Neuronal stem cell (in vitro differentiated cells): Measurements from ENCODE around the gene FAM240A.

ENCODE experiments used
- DNase-seq: peaks from one replicate; pipeline ENCODE4 v3.0.0-alpha.2; 2013; ENCODE audit warnings: low spot score
- H2AFZ ChIP-seq: one replicate; pipeline ENCODE4 v1.6.1; 2013; ENCODE audit warnings: mild to moderate bottlenecking, low read length, inconsistent platforms
- H2AK5ac ChIP-seq: 2 replicates; pipeline ENCODE4 v1.6.1; 2013; ENCODE audit warnings: low read depth, mild to moderate bottlenecking, inconsistent platforms, low read length, moderate library complexity, mixed read lengths
- H2BK120ac ChIP-seq: 2 replicates; pipeline ENCODE4 v1.6.1; 2013; ENCODE audit warnings: low read depth, mild to moderate bottlenecking, inconsistent platforms, low read length, moderate library complexity, mixed read lengths
- H2BK12ac ChIP-seq: one replicate; pipeline ENCODE4 v1.6.1; 2013; ENCODE audit warnings: low read length, inconsistent platforms
- H2BK15ac ChIP-seq: 2 replicates; pipeline ENCODE4 v1.6.1; 2013; ENCODE audit warnings: mild to moderate bottlenecking, low read length, inconsistent platforms, mixed read lengths
- H2BK5ac ChIP-seq: one replicate; pipeline ENCODE4 v1.6.1; 2013; ENCODE audit warnings: inconsistent platforms, mild to moderate bottlenecking, low read length, moderate library complexity
- H3K14ac ChIP-seq: one replicate; pipeline ENCODE4 v1.6.1; 2013; ENCODE audit warnings: low read length, inconsistent platforms
- H3K18ac ChIP-seq: 2 replicates; pipeline ENCODE4 v1.6.1; 2013; ENCODE audit warnings: low read length, inconsistent platforms
- H3K23ac ChIP-seq: 2 replicates; pipeline ENCODE4 v1.6.1; 2013; ENCODE audit warnings: low read depth, mild to moderate bottlenecking, mixed read lengths, low read length, inconsistent platforms; ENCODE audit not compliant: poor library complexity
- H3K27ac ChIP-seq: replicated peaks from 3 replicates; pipeline ENCODE4 v1.5.1; 2013; ENCODE audit warnings: low read length, inconsistent platforms
- H3K27me3 ChIP-seq, 3 experiments: 2 replicates each; pipeline ENCODE4 v1.6.1; 2013; ENCODE audit warnings: low read length in 3 of 3, mild to moderate bottlenecking in 2 of 3, inconsistent platforms in 1 of 3, low read depth in 1 of 3, mixed read lengths in 1 of 3, moderate library complexity in 1 of 3; ENCODE audit not compliant: control insufficient read depth in 3 of 3, insufficient read depth in 3 of 3
- H3K36me3 ChIP-seq, 2 donors: replicated peaks in 1 of 2; 2 replicates each; pipeline ENCODE4 v1.6.1; 2013; ENCODE audit warnings: low read length in 2 of 2; ENCODE audit not compliant: control insufficient read depth in 2 of 2, insufficient read depth in 2 of 2
- H3K4ac ChIP-seq: 2 replicates; pipeline ENCODE4 v1.6.1; 2013; ENCODE audit warnings: inconsistent platforms, mild to moderate bottlenecking, low read length, moderate library complexity
- H3K4me1 ChIP-seq, 2 donors: 1 replicate in 1 of 2; 2 replicates in 1 of 2; pipeline ENCODE4 v1.6.1; 2013; ENCODE audit warnings: low read length in 2 of 2, low read depth in 1 of 2; ENCODE audit not compliant: control insufficient read depth in 2 of 2, insufficient read depth in 1 of 2
- H3K4me2 ChIP-seq: one replicate; pipeline ENCODE4 v1.6.1; 2013; ENCODE audit warnings: mild to moderate bottlenecking, low read length, inconsistent platforms; ENCODE audit not compliant: insufficient read depth, poor library complexity, severe bottlenecking
- H3K4me3 ChIP-seq, 2 donors: 2 replicates each; pipeline ENCODE4 v1.5.1; 2013; ENCODE audit warnings: low read length in 2 of 2, mild to moderate bottlenecking in 2 of 2, inconsistent platforms in 1 of 2, moderate library complexity in 1 of 2
- H3K79me1 ChIP-seq: one replicate; pipeline ENCODE4 v1.6.1; 2013; ENCODE audit warnings: low read depth, mild to moderate bottlenecking, inconsistent platforms, low read length, moderate library complexity
- H3K9ac ChIP-seq: one replicate; pipeline ENCODE4 v1.6.1; 2013; ENCODE audit warnings: mild to moderate bottlenecking, low read depth, low read length, inconsistent platforms; ENCODE audit not compliant: poor library complexity
- H3K9me3 ChIP-seq, 2 donors: replicated peaks in 1 of 2; 2 replicates each; pipeline versions ENCODE3 to v1.6.1; 2013; ENCODE audit warnings: low read length in 2 of 2, mild to moderate bottlenecking in 2 of 2, inconsistent platforms in 1 of 2, low read depth in 1 of 2, mixed read lengths in 1 of 2, moderate library complexity in 1 of 2; ENCODE audit not compliant: control insufficient read depth in 2 of 2, insufficient read depth in 1 of 2
- H4K8ac ChIP-seq: one replicate; pipeline ENCODE4 v1.6.1; 2013; ENCODE audit warnings: low read depth, mild to moderate bottlenecking, inconsistent platforms, low read length, moderate library complexity
- H4K91ac ChIP-seq: one replicate; pipeline ENCODE4 v1.6.1; 2013; ENCODE audit warnings: low read length, low read depth, mild to moderate bottlenecking, inconsistent platforms; ENCODE audit not compliant: poor library complexity
- WGBS, 2 donors: extraction: QIAGEN DNeasy Blood & Tissue Kit; methylation state at CpG; one replicate each; pipeline ENCODE4 v1.1.7; 2013; ENCODE audit warnings: missing lambda C conversion rate in 2 of 2, mixed read lengths in 1 of 2; ENCODE audit not compliant: insufficient read length in 2 of 2, insufficient replicate concordance in 1 of 2; ENCODE audit errors: extremely low coverage in 2 of 2; 5-methylcytosine and 5-hydroxymethylcytosine counted together

Gene FAM240A

GRCh38 chr3:46599590-46599989 lies 12.7 kb upstream of the FAM240A start:
- Histone ChIP-seq H2AFZ (no peak overlapping the region), H2BK15ac (no peak overlapping the region), H3K14ac (no peak overlapping the region), H3K27ac (no peak overlapping the region), H3K18ac (no peak overlapping the region), H3K36me3 (no peaks in the 10 kb centered on the region), H2BK12ac (no peak overlapping the region), H3K9ac (no peak overlapping the region), H3K4me1 (no peaks in the 10 kb centered on the region), H2BK120ac (no peak overlapping the region), H4K91ac (no peak overlapping the region), H3K27me3 (no peaks in the 10 kb centered on the region), H3K4me2 (no peak overlapping the region), H2BK5ac (no peak overlapping the region), H2AK5ac (no peak overlapping the region), H3K79me1 (no peaks in the 10 kb centered on the region), H3K4ac (no peak overlapping the region), H4K8ac (no peak overlapping the region), H3K4me3 (no peak overlapping the region), H3K9me3 (no peaks in the 10 kb centered on the region), H3K23ac (no peak overlapping the region)
- no peak for DNase-seq
- WGBS, 2 donors, result no CpG with 5 or more reads among the region's 5 CpGs

GRCh38 chr3:46603446-46604046 lies 8.8 kb upstream of the FAM240A start:
- no peak for DNase-seq
- no peak overlapping the region for H2BK120ac ChIP-seq
- H3K14ac ChIP-seq, result no peak overlapping the region
- no peak overlapping the region for H4K8ac ChIP-seq
- no peak overlapping the region for H3K9ac ChIP-seq
- H3K18ac ChIP-seq, result no peak overlapping the region
- H3K27ac ChIP-seq, result no peak overlapping the region
- H2BK15ac ChIP-seq, result no peak overlapping the region
- H3K4ac ChIP-seq, result no peak overlapping the region
- H2AFZ ChIP-seq, result no peak overlapping the region
- H3K9me3 ChIP-seq, result no peaks in the 10 kb centered on the region
- H2AK5ac ChIP-seq, result no peak overlapping the region
- no peaks in the 10 kb centered on the region for H3K4me1 ChIP-seq
- H4K91ac ChIP-seq, result no peak overlapping the region
- no CpG with 5 or more reads among the region's 1 CpG for WGBS, 2 donors
- H3K79me1 ChIP-seq, result no peaks in the 10 kb centered on the region
- H3K36me3 ChIP-seq, result no peaks in the 10 kb centered on the region
- no peak overlapping the region for H3K23ac ChIP-seq
- H2BK5ac ChIP-seq, result no peak overlapping the region
- H3K4me2 ChIP-seq, result no peak overlapping the region
- no peaks in the 10 kb centered on the region for H3K27me3 ChIP-seq
- H3K4me3 ChIP-seq, result no peak overlapping the region
- H2BK12ac ChIP-seq, result no peak overlapping the region

GRCh38 chr3:46604127-46604526 lies 8.2 kb upstream of the FAM240A start:
- no peak overlapping the region for H2BK120ac ChIP-seq
- no peak overlapping the region for H3K4ac ChIP-seq
- no peak overlapping the region for H3K9ac ChIP-seq
- no peaks in the 10 kb centered on the region for H3K79me1 ChIP-seq
- H2BK15ac ChIP-seq, result no peak overlapping the region
- H3K36me3 ChIP-seq, result no peaks in the 10 kb centered on the region
- no peak overlapping the region for H2BK12ac ChIP-seq
- H3K4me2 ChIP-seq, result no peak overlapping the region
- no peak overlapping the region for H3K27ac ChIP-seq
- H2AK5ac ChIP-seq, result no peak overlapping the region
- H2AFZ ChIP-seq, result no peak overlapping the region
- H4K91ac ChIP-seq, result no peak overlapping the region
- DNase-seq, result no peak
- H3K18ac ChIP-seq, result no peak overlapping the region
- H3K9me3 ChIP-seq, result no peaks in the 10 kb centered on the region
- H3K23ac ChIP-seq, result no peak overlapping the region
- no peak overlapping the region for H3K4me3 ChIP-seq
- no peak overlapping the region for H4K8ac ChIP-seq
- H3K4me1 ChIP-seq, result no peaks in the 10 kb centered on the region
- H2BK5ac ChIP-seq, result no peak overlapping the region
- no peak overlapping the region for H3K14ac ChIP-seq
- no peaks in the 10 kb centered on the region for H3K27me3 ChIP-seq
- no CpG with 5 or more reads among the region's 2 CpGs for WGBS, 2 donors

- H2BK120ac ChIP-seq, result no peak overlapping the region
- H2BK12ac ChIP-seq, result no peak overlapping the region
- no peak overlapping the region for H2AFZ ChIP-seq
- no peak overlapping the region for H3K4ac ChIP-seq
- H3K27me3 ChIP-seq, result peaks cover 0 to 3% (median 0%) of the 10 kb centered on the region in 3 experiments
- no peak overlapping the region for H4K91ac ChIP-seq
- no peak overlapping the region for H3K9ac ChIP-seq
- no peaks in the 10 kb centered on the region for H3K9me3 ChIP-seq
- no peak for DNase-seq
- H3K79me1 ChIP-seq, result no peaks in the 10 kb centered on the region
- H3K18ac ChIP-seq, result no peak overlapping the region
- no peak overlapping the region for H3K23ac ChIP-seq
- no peak overlapping the region for H3K14ac ChIP-seq
- no peak overlapping the region for H4K8ac ChIP-seq
- no peak overlapping the region for H2BK5ac ChIP-seq
- no peaks in the 10 kb centered on the region for H3K36me3 ChIP-seq
- no peak overlapping the region for H3K27ac ChIP-seq
- H2BK15ac ChIP-seq, result no peak overlapping the region
- peaks cover 0 to 9% of the 10 kb centered on the region in 2 donors for H3K4me1 ChIP-seq
- no CpG with 5 or more reads among the region's 6 CpGs for WGBS, 2 donors
- H3K4me2 ChIP-seq, result no peak overlapping the region
- no peak overlapping the region for H3K4me3 ChIP-seq
- H2AK5ac ChIP-seq, result no peak overlapping the region
Observed at GRCh38 chr3:46607603-46608028, 4.7 kb upstream of the FAM240A start.
